H9 (cell line): ENCODE results near the gene GLB1L3. TPM values are rescaled to one million over a fixed set of nuclear protein-coding genes. Genes with fewer than 3 reads are reported as not detected.

Experiments used
- DNase-seq: peaks from one replicate; pipeline ENCODE4 v3.0.0-alpha.2; 2017
- H2AFZ ChIP-seq: one replicate; pipeline ENCODE4 v1.6.1; 2013; ENCODE audit warnings: mild to moderate bottlenecking, low read length, control low read depth, moderate library complexity
- H2AK5ac ChIP-seq: 2 replicates; pipeline ENCODE4 v1.6.1; 2013; ENCODE audit warnings: low read length, control low read depth, mixed read lengths; ENCODE audit not compliant: insufficient read length
- H2BK120ac ChIP-seq: one replicate; pipeline ENCODE4 v1.6.1; 2013; ENCODE audit warnings: low read depth, mild to moderate bottlenecking, low read length, control low read depth, inconsistent platforms; ENCODE audit not compliant: poor library complexity, severe bottlenecking
- H2BK12ac ChIP-seq: 2 replicates; pipeline ENCODE4 v1.6.1; 2013; ENCODE audit warnings: low read length, control low read depth, mixed read lengths, low read depth; ENCODE audit not compliant: insufficient read length
- H2BK15ac ChIP-seq: 2 replicates; pipeline ENCODE4 v1.6.1; 2013; ENCODE audit warnings: low read depth, low read length, control low read depth
- H2BK20ac ChIP-seq: one replicate; pipeline ENCODE4 v1.6.1; 2013; ENCODE audit warnings: low read depth, mild to moderate bottlenecking, low read length, control low read depth, inconsistent platforms; ENCODE audit not compliant: poor library complexity, severe bottlenecking
- H2BK5ac ChIP-seq: 2 replicates; pipeline ENCODE4 v1.6.1; 2013; ENCODE audit warnings: low read length, control low read depth, mixed read lengths; ENCODE audit not compliant: insufficient read length
- H3K14ac ChIP-seq: 2 replicates; pipeline ENCODE4 v1.6.1; 2013; ENCODE audit warnings: low read length, control low read depth; ENCODE audit not compliant: insufficient read depth
- H3K18ac ChIP-seq: 2 replicates; pipeline ENCODE4 v1.6.1; 2013; ENCODE audit warnings: low read depth, mild to moderate bottlenecking, mixed read lengths, low read length, control low read depth; ENCODE audit not compliant: insufficient read length
- H3K23ac ChIP-seq: 2 replicates; pipeline ENCODE4 v1.6.1; 2013; ENCODE audit warnings: low read length, control low read depth, mixed read lengths, low read depth; ENCODE audit not compliant: insufficient read length
- H3K23me2 ChIP-seq: 2 replicates; pipeline ENCODE4 v1.6.1; 2013; ENCODE audit warnings: low read depth, mild to moderate bottlenecking, mixed read lengths, low read length, control low read depth; ENCODE audit not compliant: insufficient read length, poor library complexity, severe bottlenecking
- H3K27ac ChIP-seq: 2 replicates; pipeline ENCODE4 v1.5.1; 2013; ENCODE audit warnings: low read length, control low read depth, mixed read lengths, low read depth; ENCODE audit not compliant: insufficient read length
- H3K27me3 ChIP-seq: 2 replicates; pipeline ENCODE4 v1.6.1; 2013; ENCODE audit warnings: low read length, control low read depth, inconsistent platforms; ENCODE audit not compliant: insufficient read depth
- H3K4ac ChIP-seq: 2 replicates; pipeline ENCODE4 v1.6.1; 2013; ENCODE audit warnings: low read depth, mild to moderate bottlenecking, control low read depth, inconsistent platforms, low read length, moderate library complexity
- H3K4me1 ChIP-seq: 2 replicates; pipeline ENCODE4 v1.6.1; 2013; ENCODE audit warnings: low read length, control low read depth, inconsistent platforms; ENCODE audit not compliant: insufficient read depth
- H3K4me2 ChIP-seq: 2 replicates; pipeline ENCODE4 v1.6.1; 2013; ENCODE audit warnings: low read length, control low read depth, mixed read lengths; ENCODE audit not compliant: insufficient read length, insufficient read depth
- H3K56ac ChIP-seq: 2 replicates; pipeline ENCODE4 v1.6.1; 2013; ENCODE audit warnings: low read depth, mild to moderate bottlenecking, mixed read lengths, low read length, control low read depth; ENCODE audit not compliant: insufficient read length
- H3K79me1 ChIP-seq: 2 replicates; pipeline ENCODE4 v1.6.1; 2013; ENCODE audit warnings: low read depth, mild to moderate bottlenecking, moderate library complexity, low read length, control low read depth, inconsistent platforms; ENCODE audit not compliant: insufficient read depth, poor library complexity, severe bottlenecking
- H3K79me2 ChIP-seq: 2 replicates; pipeline ENCODE4 v1.6.1; 2013; ENCODE audit warnings: low read length, control low read depth, inconsistent platforms; ENCODE audit not compliant: insufficient read depth
- H3K9ac ChIP-seq: 2 replicates; pipeline ENCODE4 v1.6.1; 2013; ENCODE audit warnings: low read length, control low read depth, mixed read lengths; ENCODE audit not compliant: insufficient read length; ENCODE audit errors: extremely low read depth
- H3K9me3 ChIP-seq: one replicate; pipeline ENCODE4 v1.6.1; 2013; ENCODE audit warnings: low read depth, low read length, inconsistent platforms; ENCODE audit not compliant: control insufficient read depth
- H3T11ph ChIP-seq: one replicate; pipeline ENCODE4 v1.6.1; 2013; ENCODE audit warnings: mild to moderate bottlenecking, low read length, control low read depth, inconsistent platforms
- H4K20me1 ChIP-seq: one replicate; pipeline ENCODE4 v1.6.1; 2013; ENCODE audit not compliant: control insufficient read depth, insufficient read length, insufficient read depth
- H4K5ac ChIP-seq: 2 replicates; pipeline ENCODE4 v1.6.1; 2013; ENCODE audit warnings: low read depth, mild to moderate bottlenecking, mixed read lengths, low read length, control low read depth; ENCODE audit not compliant: insufficient read length
- H4K8ac ChIP-seq: replicated peaks from 2 replicates; pipeline ENCODE4 v1.6.1; 2013; ENCODE audit warnings: low read length, control low read depth, mixed read lengths, low read depth; ENCODE audit not compliant: insufficient read length
- H4K91ac ChIP-seq: 2 replicates; pipeline ENCODE4 v1.6.1; 2013; ENCODE audit warnings: low read depth, mild to moderate bottlenecking, moderate library complexity, mixed read lengths, low read length, control low read depth; ENCODE audit not compliant: insufficient read length
- H3K27ac Mint-ChIP-seq, 3 experiments: 2 replicates in 2 of 3; 3 replicates in 1 of 3; pipeline ENCODE4 v1.8.0; 2020 to 2021; ENCODE audit warnings: mixed read lengths in 3 of 3, mild to moderate bottlenecking in 1 of 3, moderate library complexity in 1 of 3
- H3K27me3 Mint-ChIP-seq: 2 replicates; pipeline ENCODE4 v1.8.0; 2021; ENCODE audit warnings: low read depth, mild to moderate bottlenecking, moderate library complexity, mixed read lengths
- H3K36me3 Mint-ChIP-seq, 3 experiments: 2 replicates in 2 of 3; 3 replicates in 1 of 3; pipeline ENCODE4 v1.8.0; 2020 to 2021; ENCODE audit warnings: low read depth in 3 of 3, mixed read lengths in 3 of 3; ENCODE audit not compliant: insufficient read depth in 1 of 3
- H3K4me1 Mint-ChIP-seq, 2 experiments: 2 replicates each; pipeline ENCODE4 v1.8.0; 2020; ENCODE audit warnings: mixed read lengths in 2 of 2
- H3K4me3 Mint-ChIP-seq, 2 experiments: 2 replicates in 1 of 2; 3 replicates in 1 of 2; pipeline ENCODE4 v1.8.0; 2020 to 2021; ENCODE audit warnings: mild to moderate bottlenecking in 2 of 2, mixed read lengths in 2 of 2, moderate library complexity in 1 of 2
- H3K9me3 Mint-ChIP-seq, 2 experiments: 2 replicates in 1 of 2; 3 replicates in 1 of 2; pipeline ENCODE4 v1.8.0; 2020; ENCODE audit warnings: mild to moderate bottlenecking in 2 of 2, mixed read lengths in 2 of 2, moderate library complexity in 1 of 2
- WGBS: extraction: QIAGEN DNeasy Blood & Tissue Kit; methylation state at CpG from one replicate; pipeline ENCODE4 v1.1.7; 2013; ENCODE audit warnings: missing lambda C conversion rate, low lambda C conversion rate, mixed read lengths; ENCODE audit not compliant: insufficient read length; ENCODE audit errors: extremely low coverage; 5-methylcytosine and 5-hydroxymethylcytosine counted together
- total RNA-seq: library from RNA; stranded (reverse); gene quantifications from 2 replicates; pipeline ENCODE4 v1.2.1, GENCODE V29; 2021
- TF ChIP-seq, protein P1 (sequence below): fragments of 200-600 bp; sonication (generic); conservative IDR thresholded peaks from 3 replicates; pipeline ENCODE4 v1.8.0; 2021; ENCODE audit warnings: antibody characterized with exemption, mild to moderate bottlenecking

Gene GLB1L3
- total RNA-seq, 1 experiment from 2014 or later = 11.2 TPM

DNA sequence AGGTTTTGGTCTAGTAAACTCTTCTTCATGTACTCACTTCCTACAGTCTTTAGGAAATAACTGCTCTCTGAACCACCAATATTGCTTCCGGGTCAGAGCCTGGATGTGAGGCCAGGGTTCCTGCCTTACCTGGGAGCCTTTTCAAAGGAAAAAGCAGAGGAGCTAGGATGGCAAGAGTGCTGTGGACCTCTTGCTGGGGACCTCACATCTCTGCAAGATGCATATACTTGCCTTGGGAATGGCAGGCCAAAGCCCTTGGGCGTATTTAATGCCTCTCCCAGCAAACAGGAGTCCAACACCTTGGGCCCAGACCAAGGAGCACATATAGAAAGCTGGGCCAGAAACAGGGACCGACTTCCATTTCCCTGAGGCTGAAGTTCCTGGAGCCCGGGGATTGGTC, 60.9 kb downstream of the GLB1L3 start:
- no peak overlapping the region for H4K91ac ChIP-seq
- Mint-ChIP-seq H3K36me3 (no peaks in the 10 kb centered on the region), H3K27ac (no peak overlapping the region), H3K27me3 (peaks cover 41% of the 10 kb centered on the region), H3K9me3 (no peaks in the 10 kb centered on the region), H3K4me3 (no peak overlapping the region), H3K4me1 (peaks cover 9% of the 10 kb centered on the region in 2 experiments)
- no CpG with 5 or more reads among the region's 4 CpGs for WGBS
- H2BK20ac ChIP-seq = no peak overlapping the region
- no peak overlapping the region for H3K23ac ChIP-seq
- H3K4me1 ChIP-seq = 0 out of 2 replicates have a peak, but pooled peaks cover 3% of the 10 kb centered on the region
- H4K8ac ChIP-seq = no peak overlapping the region
- no peak overlapping the region for H2BK5ac ChIP-seq
- no peak overlapping the region for H3K9ac ChIP-seq
- H3K79me1 ChIP-seq = no peaks in the 10 kb centered on the region
- no peak overlapping the region for H3K18ac ChIP-seq
- DNase-seq = no peak
- no peak overlapping the region for H2AK5ac ChIP-seq
- no peak overlapping the region for H3K14ac ChIP-seq
- H3K23me2 ChIP-seq = peaks cover 1% of the 10 kb centered on the region
- no peak overlapping the region for H2BK120ac ChIP-seq
- no peak overlapping the region for H2BK12ac ChIP-seq
- no peak overlapping the region for H2AFZ ChIP-seq
- H3K4ac ChIP-seq = no peak overlapping the region
- H3K9me3 ChIP-seq = no peaks in the 10 kb centered on the region
- no peak overlapping the region for H3K27ac ChIP-seq
- TF ChIP-seq, protein P1, sequence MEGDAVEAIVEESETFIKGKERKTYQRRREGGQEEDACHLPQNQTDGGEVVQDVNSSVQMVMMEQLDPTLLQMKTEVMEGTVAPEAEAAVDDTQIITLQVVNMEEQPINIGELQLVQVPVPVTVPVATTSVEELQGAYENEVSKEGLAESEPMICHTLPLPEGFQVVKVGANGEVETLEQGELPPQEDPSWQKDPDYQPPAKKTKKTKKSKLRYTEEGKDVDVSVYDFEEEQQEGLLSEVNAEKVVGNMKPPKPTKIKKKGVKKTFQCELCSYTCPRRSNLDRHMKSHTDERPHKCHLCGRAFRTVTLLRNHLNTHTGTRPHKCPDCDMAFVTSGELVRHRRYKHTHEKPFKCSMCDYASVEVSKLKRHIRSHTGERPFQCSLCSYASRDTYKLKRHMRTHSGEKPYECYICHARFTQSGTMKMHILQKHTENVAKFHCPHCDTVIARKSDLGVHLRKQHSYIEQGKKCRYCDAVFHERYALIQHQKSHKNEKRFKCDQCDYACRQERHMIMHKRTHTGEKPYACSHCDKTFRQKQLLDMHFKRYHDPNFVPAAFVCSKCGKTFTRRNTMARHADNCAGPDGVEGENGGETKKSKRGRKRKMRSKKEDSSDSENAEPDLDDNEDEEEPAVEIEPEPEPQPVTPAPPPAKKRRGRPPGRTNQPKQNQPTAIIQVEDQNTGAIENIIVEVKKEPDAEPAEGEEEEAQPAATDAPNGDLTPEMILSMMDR = no peak
- H3K79me2 ChIP-seq = no peaks in the 10 kb centered on the region
- no peak overlapping the region for H3K4me2 ChIP-seq
- no peak overlapping the region for H3K56ac ChIP-seq
- no peaks in the 10 kb centered on the region for H4K20me1 ChIP-seq
- H4K5ac ChIP-seq = no peak overlapping the region
- no peak overlapping the region for H3T11ph ChIP-seq
- no peaks in the 10 kb centered on the region; the same call in 1 of the 2 replicates for H3K27me3 ChIP-seq
- H2BK15ac ChIP-seq = no peak overlapping the region
